Osteoblast (primary cell): ENCODE data around the gene F13B. TPM values are rescaled to one million over a fixed set of nuclear protein-coding genes. Genes with fewer than 3 reads are reported as not detected.

Experiments used
- DNase-seq: peaks from one replicate; pipeline ENCODE4 v3.0.0; 2011; ENCODE audit warnings: low spot score, mixed read lengths; ENCODE audit not compliant: insufficient read length; ENCODE audit errors: missing footprints
- H2AFZ ChIP-seq: 2 replicates; pipeline ENCODE4 v1.6.0; 2011; ENCODE audit warnings: mild to moderate bottlenecking, low read length
- H3K27ac ChIP-seq: 2 replicates; pipeline ENCODE4 v1.5.1; 2011; ENCODE audit warnings: mild to moderate bottlenecking, low read depth, low read length, moderate library complexity
- H3K27me3 ChIP-seq: 2 replicates; pipeline ENCODE4 v1.6.0; 2012; ENCODE audit warnings: mild to moderate bottlenecking, control low read depth, inconsistent platforms, low read length, moderate library complexity; ENCODE audit not compliant: insufficient read depth
- H3K36me3 ChIP-seq: 2 replicates; pipeline ENCODE4 v1.5.1; 2011; ENCODE audit warnings: mild to moderate bottlenecking, low read length, control low read depth, moderate library complexity; ENCODE audit not compliant: insufficient read depth
- H3K4me1 ChIP-seq: 2 replicates; pipeline ENCODE4 v1.5.1; 2011; ENCODE audit warnings: mild to moderate bottlenecking, low read length, control low read depth, moderate library complexity; ENCODE audit not compliant: insufficient read depth
- H3K4me2 ChIP-seq: 2 replicates; pipeline ENCODE4 v1.6.0; 2011; ENCODE audit warnings: mild to moderate bottlenecking, low read length; ENCODE audit not compliant: insufficient read depth
- H3K4me3 ChIP-seq: fragments of 200-600 bp; sonication (generic); 3 replicates; pipeline ENCODE4 v1.5.1; 2012; ENCODE audit warnings: mild to moderate bottlenecking, low read length, inconsistent platforms; ENCODE audit not compliant: insufficient read depth
- H3K79me2 ChIP-seq: 2 replicates; pipeline ENCODE4 v1.6.0; 2012; ENCODE audit warnings: mild to moderate bottlenecking, low read length, control low read depth, inconsistent platforms; ENCODE audit not compliant: insufficient read depth
- H3K9me3 ChIP-seq: 2 replicates; pipeline ENCODE4 v1.5.1; 2011; ENCODE audit warnings: low read depth, low read length, control low read depth
- H4K20me1 ChIP-seq: 2 replicates; pipeline ENCODE4 v1.6.0; 2012; ENCODE audit warnings: mild to moderate bottlenecking, low read length, control low read depth; ENCODE audit not compliant: insufficient read depth
- CTCF ChIP-seq: IDR thresholded peaks from 2 replicates; pipeline ENCODE4 v1.5.1; 2011; ENCODE audit warnings: mild to moderate bottlenecking, low read depth, low read length, moderate library complexity; ENCODE audit errors: extremely low read depth
- total RNA-seq: library from RNA; depleted of rRNA; stranded (reverse); fragments of >200 nt; gene quantifications from 2 replicates; pipeline ENCODE4 v1.2.3, GENCODE V29; 2012

Gene F13B
- total RNA-seq, 1 donor = under 0.01 TPM

DNA sequence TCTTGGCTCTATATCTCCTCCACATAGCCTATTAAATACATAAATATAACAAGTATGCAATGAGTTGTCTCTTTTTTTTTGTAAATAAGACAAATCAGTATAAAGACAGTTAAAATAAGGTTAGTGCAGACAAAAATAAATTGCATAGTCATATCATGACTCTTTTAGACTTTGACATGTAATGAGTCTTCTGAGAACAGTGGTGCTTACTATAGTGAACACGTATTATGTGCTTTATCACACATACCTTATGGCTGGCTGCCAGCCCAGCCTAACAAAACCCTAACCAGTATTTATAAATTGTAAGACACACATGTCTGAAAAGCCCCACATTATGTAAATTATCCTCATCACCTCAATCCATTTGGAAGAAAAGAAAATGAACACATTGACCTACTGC is 29.1 kb upstream of the F13B start:
- no peak overlapping the region for H3K27ac ChIP-seq
- H3K36me3 ChIP-seq = peaks cover 3% of the 10 kb centered on the region
- H3K4me3 ChIP-seq = no peak overlapping the region
- H3K9me3 ChIP-seq = no peaks in the 10 kb centered on the region
- no peak overlapping the region for H3K4me2 ChIP-seq
- TF ChIP-seq CTCF = no peak
- no peaks in the 10 kb centered on the region for H4K20me1 ChIP-seq
- H3K27me3 ChIP-seq = no peaks in the 10 kb centered on the region
- no peak for DNase-seq
- no peaks in the 10 kb centered on the region for H3K4me1 ChIP-seq
- peak overlapping the region; percentile 1 for H2AFZ ChIP-seq
- H3K79me2 ChIP-seq = no peaks in the 10 kb centered on the region

DNA sequence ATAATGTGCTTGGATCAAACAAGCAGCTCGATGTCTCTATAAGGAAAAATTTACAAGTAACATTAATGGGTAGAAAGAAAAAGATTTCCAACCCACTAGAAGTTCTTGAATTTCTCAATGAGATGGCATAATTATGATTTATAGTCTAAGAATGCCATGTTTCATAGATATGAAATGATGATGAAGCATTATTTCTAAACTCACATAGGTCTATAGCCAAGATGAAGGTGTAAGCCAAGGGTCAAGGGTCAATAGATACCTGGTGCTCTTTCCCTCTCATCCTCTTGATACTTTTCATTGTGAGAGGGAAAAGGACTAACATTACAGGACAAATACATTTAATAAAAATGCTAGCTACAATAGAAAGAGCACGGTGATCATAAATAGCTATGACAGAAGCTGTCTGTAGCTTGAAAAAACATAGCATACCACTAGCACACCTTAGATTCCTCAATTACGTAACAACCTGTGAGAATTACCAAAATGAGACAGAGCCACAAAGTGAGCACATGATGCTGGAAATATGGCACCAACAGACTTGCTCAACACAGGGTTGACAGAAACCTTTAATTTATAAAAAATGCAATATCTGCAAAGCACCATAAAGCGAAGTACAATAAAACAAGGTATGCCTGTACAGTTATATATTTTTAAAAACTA is 26.3 kb upstream of the F13B start:
- Histone ChIP-seq H2AFZ (no peak overlapping the region), H3K36me3 (peaks cover 17% of the 10 kb centered on the region), H3K9me3 (no peaks in the 10 kb centered on the region), H4K20me1 (no peaks in the 10 kb centered on the region), H3K4me2 (no peak overlapping the region), H3K4me3 (no peak overlapping the region), H3K27ac (no peak overlapping the region), H3K79me2 (no peaks in the 10 kb centered on the region), H3K27me3 (no peaks in the 10 kb centered on the region), H3K4me1 (no peaks in the 10 kb centered on the region)
- no peak for TF ChIP-seq CTCF
- no peak for DNase-seq

DNA sequence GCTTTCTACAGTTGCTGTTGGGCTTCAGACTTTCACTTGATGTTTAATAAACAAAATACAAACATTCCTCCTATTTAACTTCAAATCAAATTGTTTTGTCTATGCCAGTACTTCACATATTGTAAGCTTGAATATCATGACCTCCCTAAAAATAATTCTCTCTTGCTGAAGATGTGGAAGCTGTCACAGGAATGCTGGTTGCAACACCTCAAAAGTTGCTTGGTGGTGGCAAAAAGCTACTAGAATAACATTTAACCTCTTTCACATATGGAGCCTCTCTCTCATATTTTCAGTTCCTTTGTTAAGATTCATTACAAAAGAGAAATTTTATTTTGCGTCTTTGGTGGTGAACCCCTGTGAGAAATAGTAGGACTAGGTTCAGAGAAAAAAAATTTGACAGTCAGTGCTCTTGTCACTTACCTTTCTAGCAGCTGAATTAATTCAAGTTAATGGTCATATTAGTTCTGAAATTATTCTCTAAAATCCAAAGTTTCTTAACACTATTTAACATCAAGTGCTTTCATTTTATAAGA is 25.5 kb upstream of the F13B start:
- H3K9me3 ChIP-seq = no peaks in the 10 kb centered on the region
- no peak overlapping the region for H3K27ac ChIP-seq
- no peaks in the 10 kb centered on the region for H3K79me2 ChIP-seq
- H3K4me3 ChIP-seq = no peak overlapping the region
- H4K20me1 ChIP-seq = no peaks in the 10 kb centered on the region
- H2AFZ ChIP-seq = peak overlapping the region; percentile 52
- H3K4me2 ChIP-seq = no peak overlapping the region
- H3K27me3 ChIP-seq = no peaks in the 10 kb centered on the region
- no peaks in the 10 kb centered on the region for H3K4me1 ChIP-seq
- no peak for TF ChIP-seq CTCF
- peaks cover 23% of the 10 kb centered on the region for H3K36me3 ChIP-seq
- no peak for DNase-seq

- Histone ChIP-seq H3K4me2 (no peak overlapping the region), H3K36me3 (peaks cover 41% of the 10 kb centered on the region), H3K27me3 (no peaks in the 10 kb centered on the region), H3K79me2 (no peaks in the 10 kb centered on the region), H2AFZ (no peak overlapping the region), H3K9me3 (peaks cover 2% of the 10 kb centered on the region), H3K4me3 (no peak overlapping the region), H3K4me1 (no peaks in the 10 kb centered on the region), H3K27ac (no peak overlapping the region), H4K20me1 (no peaks in the 10 kb centered on the region)
- DNase-seq = no peak
- TF ChIP-seq CTCF = no peak
Measured at GRCh38 chr1:197083474-197083873, 16.4 kb upstream of the F13B start.
